Endothelial cell of umbilical vein (primary cell): ENCODE measurements around the gene SIM2. TPM values are rescaled to one million over a fixed set of nuclear protein-coding genes. Genes with fewer than 3 reads are reported as not detected.

ENCODE experiments used
- BruUV-seq: library from RNA; stranded (reverse); fragments of 400-500 nt; replicated peaks from 2 replicates; lab custom pipeline; 2021; lab: Mats Ljungman, UMichigan
- CTCF ChIA-PET: fragments of 300-600, 350-600 bp; sonication (Branson Sonifier 250); formaldehyde crosslinking; loops from one replicate; lab custom pipeline; 2021; ENCODE audit warnings: antibody characterized with exemption, inconsistent platforms; lab: Charles Lee
- POLR2A ChIA-PET: fragments of 300-600, 350-600 bp; sonication (Branson Sonifier 250); formaldehyde crosslinking; loops from one replicate; lab custom pipeline; 2021; ENCODE audit warnings: antibody characterized with exemption, inconsistent platforms; lab: Charles Lee
- DNase-seq: peaks from one replicate; pipeline ENCODE4 v3.0.0-alpha.2; 2011; ENCODE audit warnings: low read depth, low spot score
- FAIRE-seq: peaks from 2 replicates; lab custom pipeline; 2011; peaks lifted over from hg19 to GRCh38; lab: Jason Lieb, UNC
- H2AFZ ChIP-seq: 2 replicates; pipeline ENCODE4 v1.6.0; 2012; ENCODE audit warnings: low read depth, low read length, control low read depth, inconsistent platforms
- H3K27ac ChIP-seq: 2 replicates; pipeline ENCODE4 v1.5.1; 2011; ENCODE audit warnings: low read depth, mild to moderate bottlenecking, control low read depth, low read length, moderate library complexity; ENCODE audit not compliant: insufficient read depth
- H3K27me3 ChIP-seq, 2 experiments: 2 replicates each; pipeline versions ENCODE4 v1.6.0 to v1.6.1; 2011; ENCODE audit warnings: low read length in 2 of 2, mixed read lengths in 1 of 2; ENCODE audit not compliant: control insufficient read depth in 2 of 2, insufficient read depth in 2 of 2
- H3K36me3 ChIP-seq, 2 experiments: 2 replicates in 1 of 2; 3 replicates in 1 of 2; pipeline ENCODE4 v1.5.1; 2011; ENCODE audit warnings: low read length in 2 of 2, mild to moderate bottlenecking in 1 of 2, moderate library complexity in 1 of 2; ENCODE audit not compliant: control insufficient read depth in 2 of 2, insufficient read depth in 2 of 2; ENCODE audit errors: extremely low read depth in 1 of 2
- H3K4me1 ChIP-seq: 3 replicates; pipeline ENCODE4 v1.5.1; 2011; ENCODE audit warnings: mild to moderate bottlenecking, low read length; ENCODE audit not compliant: control insufficient read depth, insufficient read depth; ENCODE audit errors: extremely low read depth
- H3K4me2 ChIP-seq: 2 replicates; pipeline ENCODE4 v1.6.1; 2011; ENCODE audit warnings: low read length, control low read depth, mixed read lengths; ENCODE audit not compliant: insufficient read depth
- H3K4me3 ChIP-seq, 3 experiments: fragments of 200-600 bp in 1 of 3; sonication (generic), shearing (Covaris generic) in 1 of 3; replicated peaks in 1 of 3; 2 replicates each; pipeline ENCODE4 v1.5.1; 2011 to 2016; ENCODE audit warnings: control low read depth in 3 of 3, low read length in 3 of 3, mild to moderate bottlenecking in 2 of 3, inconsistent platforms in 1 of 3, low read depth in 1 of 3, moderate library complexity in 1 of 3; ENCODE audit not compliant: insufficient read depth in 1 of 3
- H3K79me2 ChIP-seq: 2 replicates; pipeline ENCODE4 v1.6.0; 2012; ENCODE audit warnings: low read length, inconsistent platforms; ENCODE audit not compliant: control insufficient read depth, insufficient read depth
- H3K9ac ChIP-seq: replicated peaks from 2 replicates; pipeline ENCODE3; 2011; ENCODE audit warnings: low read length, control low read depth; ENCODE audit not compliant: insufficient read depth; ENCODE audit errors: extremely low read depth
- H3K9me1 ChIP-seq: replicated peaks from 3 replicates; pipeline ENCODE4 v1.6.0; 2011; ENCODE audit warnings: mild to moderate bottlenecking, low read length; ENCODE audit not compliant: control insufficient read depth, insufficient read depth; ENCODE audit errors: extremely low read depth
- H3K9me3 ChIP-seq: replicated peaks from 2 replicates; pipeline ENCODE4 v1.5.1; 2012; ENCODE audit warnings: low read length, inconsistent platforms; ENCODE audit not compliant: control insufficient read depth, insufficient read depth
- H4K20me1 ChIP-seq: replicated peaks from 2 replicates; pipeline ENCODE3; 2011; ENCODE audit warnings: mild to moderate bottlenecking, low read length; ENCODE audit not compliant: control insufficient read depth, insufficient read depth; ENCODE audit errors: extremely low read depth
- CTCF ChIP-seq, 2 donors: IDR thresholded peaks; 1 replicate in 1 of 2; 2 replicates in 1 of 2; pipeline ENCODE4 v1.5.1; 2011; ENCODE audit warnings: low read length in 2 of 2, mild to moderate bottlenecking in 2 of 2, moderate library complexity in 2 of 2, control low read depth in 1 of 2, inconsistent platforms in 1 of 2, low read depth in 1 of 2; ENCODE audit not compliant: insufficient read depth in 1 of 2; ENCODE audit errors: extremely low read depth in 1 of 2
- EZH2 ChIP-seq: IDR thresholded peaks from 2 replicates; pipeline ENCODE4 v1.6.1; 2012; ENCODE audit warnings: borderline replicate concordance, low read depth, mild to moderate bottlenecking, moderate library complexity, low read length, inconsistent platforms; ENCODE audit not compliant: severe bottlenecking
- FOS ChIP-seq: IDR thresholded peaks from 2 replicates; pipeline ENCODE4 v1.6.1; 2011; ENCODE audit warnings: mild to moderate bottlenecking, low read length, moderate library complexity, borderline replicate concordance; ENCODE audit not compliant: insufficient read depth
- GATA2 ChIP-seq: IDR thresholded peaks from 2 replicates; pipeline ENCODE4 v1.7.0; 2011; ENCODE audit warnings: low read depth, mild to moderate bottlenecking, moderate library complexity, mixed read lengths, low read length; ENCODE audit not compliant: insufficient read length, insufficient read depth
- JUN ChIP-seq: IDR thresholded peaks from 2 replicates; pipeline ENCODE4 v1.6.1; 2011; ENCODE audit warnings: borderline replicate concordance, low read depth; ENCODE audit not compliant: insufficient read length, insufficient read depth
- MAX ChIP-seq: IDR thresholded peaks from 2 replicates; pipeline ENCODE4 v1.6.1; 2011; ENCODE audit not compliant: insufficient read depth, insufficient read length
- MYC ChIP-seq: IDR thresholded peaks from one replicate; pipeline ENCODE4 v1.6.1; 2011; ENCODE audit warnings: mild to moderate bottlenecking, low read depth, low read length
- POLR2A ChIP-seq: IDR thresholded peaks from 2 replicates; pipeline ENCODE4 v1.6.1; 2012; ENCODE audit warnings: low read depth, mild to moderate bottlenecking, control low read depth, low read length
- POLR2AphosphoS5 ChIP-seq: IDR thresholded peaks from 2 replicates; pipeline ENCODE4 v1.6.1; 2012; ENCODE audit warnings: low read depth, mild to moderate bottlenecking, control low read depth, low read length, moderate library complexity; ENCODE audit not compliant: insufficient read depth
- dilution Hi-C: fragments of 300-500 bp; cut with MboI; formaldehyde crosslinking; loops from one replicate; pipeline ENCODE4 v1.15.0; 2019; ENCODE audit warnings: low sequenced_read_pairs; ENCODE audit not compliant: extremely low pct_ligation_motif_present
- intact Hi-C: fragments of 100-400 bp; cut with micrococcal nuclease; formaldehyde crosslinking; loops from one replicate; pipeline ENCODE4 v1.10.0; 2022
- polyA plus RNA-seq, 4 experiments: library from polyadenylated mRNA; depleted of rRNA in 3 of 4; stranded (reverse) in 3 of 4; unstranded in 1 of 4; fragments of >200 nt; gene quantifications; 2 replicates each; pipeline versions ENCODE4 v1.2.1 to v1.2.3, GENCODE V29; 2011 to 2012; ENCODE audit warnings: missing spikeins in 1 of 4
- total RNA-seq: library from RNA; stranded (reverse); gene quantifications from 2 replicates; pipeline ENCODE4 v1.2.3, GENCODE V29; 2021

Gene SIM2
- total and polyA plus RNA-seq, 2 donors (not counting 3 experiments of a cell fraction or from before 2014, with no cell fraction given), result not detected

- Histone ChIP-seq H3K4me2 (no peak overlapping the region), H4K20me1 (no peaks in the 10 kb centered on the region), H3K9me1 (no peaks in the 10 kb centered on the region), H2AFZ (no peak overlapping the region), H3K27me3 (peaks cover 32 to 43% of the 10 kb centered on the region in 2 experiments), H3K36me3 (no peaks in the 10 kb centered on the region), H3K79me2 (no peaks in the 10 kb centered on the region), H3K9me3 (no peaks in the 10 kb centered on the region), H3K27ac (no peak overlapping the region), H3K4me1 (no peaks in the 10 kb centered on the region), H3K9ac (no peak overlapping the region), H3K4me3 (no peak overlapping the region)
- POLR2A ChIA-PET, result no interaction called here
- dilution Hi-C loops, result no loop called here
- intact Hi-C loops, result no loop called here
- BruUV-seq, result no TSS peak
- no peak for DNase-seq
- no peak for FAIRE-seq
- CTCF ChIA-PET, result interaction anchor here (1.2 kb wide), 1 partner anchor 88 kb away, joined by 4 read pairs; no protein-coding TSS in a partner anchor
- TF ChIP-seq JUN (no peak), POLR2A (no peak), FOS (no peak), POLR2AphosphoS5 (no peak), MYC (no peak), CTCF (IDR thresholded peaks at IDR 0.05; ENCODE audit: extremely low read depth in 1 of 2, insufficient read depth in 1 of 2, low read depth in 1 of 2, low read length in 2 of 2) (no peak), EZH2 (no peak), MAX (no peak), GATA2 (no peak)
These were observed 20.1 kb downstream of the SIM2 start for GRCh38 chr21:36718951-36719501.
